Right hindlimb (tissue), 1 donor: Measurements from ENCODE around the gene RRP7A.
"Not testable (repeated sequence)": the region's sequence is repeated elsewhere in the genome, so short reads cannot be mapped to it uniquely, and the experiment has no call there.

Source experiments
- DNase-seq: peaks from one replicate; pipeline ENCODE4 v3.0.0-alpha.2; 2018

The RRP7A gene

DNA sequence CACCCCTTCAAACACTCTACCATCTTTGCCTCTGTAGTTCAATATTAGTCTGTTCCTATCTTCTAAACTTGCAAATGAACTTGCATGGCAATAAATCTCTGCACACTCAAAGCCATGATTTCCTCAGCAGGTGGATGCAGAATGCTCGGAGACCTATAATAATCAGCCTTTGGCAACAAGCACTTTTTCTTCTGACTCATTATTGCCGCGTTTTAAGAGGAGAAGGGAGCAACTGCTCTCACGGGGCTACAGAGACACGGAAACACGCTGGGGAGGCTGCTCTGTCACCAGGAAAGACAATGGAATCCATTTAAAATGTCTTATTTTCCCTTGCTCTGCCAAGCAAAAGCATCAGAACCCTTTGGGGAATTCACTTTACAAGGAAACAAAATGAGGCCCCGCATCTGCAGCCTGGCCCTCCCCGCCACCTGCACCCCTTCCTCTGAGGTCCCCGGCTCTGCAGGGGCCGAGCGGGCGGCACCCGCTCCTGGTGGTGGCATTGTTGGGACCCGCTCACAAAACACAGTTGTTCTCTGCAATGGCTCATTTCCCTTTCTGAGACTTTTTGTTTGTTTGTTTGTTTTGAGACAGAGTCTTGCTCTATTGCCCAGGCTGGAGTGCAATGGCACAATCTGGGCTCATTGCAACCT is 15.6 kb upstream of the RRP7A start:
- DNase-seq, result not testable (repeated sequence)

DNA sequence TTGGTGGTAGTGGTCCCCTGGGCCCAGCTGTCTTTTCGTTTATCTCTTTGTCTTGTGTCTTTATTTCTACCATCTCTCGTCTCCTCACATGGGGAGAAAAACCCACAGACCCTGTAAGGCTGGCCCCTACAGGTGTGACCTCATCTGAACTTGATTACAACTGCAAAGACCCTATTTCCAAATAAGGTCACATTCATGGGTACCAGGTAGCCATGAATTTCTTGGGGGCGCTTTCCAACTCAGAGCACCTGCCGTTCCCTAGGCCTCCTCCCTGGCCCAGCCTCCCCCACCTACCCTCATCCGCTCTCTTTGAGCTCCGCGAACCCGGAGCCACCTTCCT is 14.0 kb upstream of the RRP7A start:
- DNase-seq, result no peak

DNA sequence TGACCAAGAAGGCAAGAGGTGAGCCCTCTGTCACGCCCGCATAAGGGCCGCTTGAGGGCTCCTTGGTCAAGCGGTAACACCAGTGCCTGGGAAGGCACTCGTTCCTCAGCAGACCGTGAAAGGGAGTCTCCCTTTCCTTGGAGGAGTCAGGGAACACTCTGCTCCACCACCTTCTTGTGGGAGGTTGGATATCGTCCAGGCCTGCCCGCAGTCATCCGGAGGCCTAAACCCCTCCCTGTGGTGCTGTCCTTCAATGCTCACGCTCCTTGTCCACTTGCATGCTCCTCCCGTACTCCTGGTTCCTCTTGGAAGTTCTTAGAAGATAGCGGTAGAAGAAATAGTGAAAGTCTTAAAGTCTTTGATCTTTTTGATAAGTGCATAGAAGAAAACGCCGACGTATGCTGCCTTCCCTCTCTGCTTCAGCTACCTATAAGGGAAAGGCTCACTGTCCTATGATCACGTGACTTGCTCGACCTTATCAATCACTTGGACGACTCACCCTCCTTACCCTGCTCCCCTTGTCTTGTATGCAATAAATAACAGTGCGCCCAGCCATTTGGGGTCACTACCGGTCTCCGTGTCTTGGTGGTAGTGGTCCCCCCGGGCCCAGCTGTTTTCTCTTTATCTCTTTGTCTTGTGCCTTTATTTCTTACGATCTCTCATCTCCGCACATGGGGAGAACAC is 11.9 kb upstream of the RRP7A start:
- not testable (repeated sequence) for DNase-seq

DNA sequence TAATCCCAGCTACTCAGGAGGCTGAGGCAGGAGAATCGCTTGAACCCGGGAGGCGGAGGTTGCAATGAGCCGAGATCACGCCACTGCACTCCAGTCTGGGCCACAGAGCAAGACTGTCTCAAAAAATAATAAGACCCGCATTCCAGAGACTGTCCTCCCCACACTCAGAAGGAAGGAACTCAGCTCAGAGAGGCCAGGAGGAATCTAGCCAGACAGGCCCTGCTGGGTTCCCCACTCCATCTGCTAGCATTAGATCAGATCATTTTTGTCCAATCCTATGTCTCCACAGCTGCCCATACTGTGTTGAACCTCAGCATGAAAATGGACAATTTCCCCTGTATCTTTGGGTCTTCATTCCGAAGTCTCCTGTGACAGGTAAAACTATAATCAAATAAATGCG is 9.8 kb upstream of the RRP7A start:
- DNase-seq, result not testable (repeated sequence)

DNA sequence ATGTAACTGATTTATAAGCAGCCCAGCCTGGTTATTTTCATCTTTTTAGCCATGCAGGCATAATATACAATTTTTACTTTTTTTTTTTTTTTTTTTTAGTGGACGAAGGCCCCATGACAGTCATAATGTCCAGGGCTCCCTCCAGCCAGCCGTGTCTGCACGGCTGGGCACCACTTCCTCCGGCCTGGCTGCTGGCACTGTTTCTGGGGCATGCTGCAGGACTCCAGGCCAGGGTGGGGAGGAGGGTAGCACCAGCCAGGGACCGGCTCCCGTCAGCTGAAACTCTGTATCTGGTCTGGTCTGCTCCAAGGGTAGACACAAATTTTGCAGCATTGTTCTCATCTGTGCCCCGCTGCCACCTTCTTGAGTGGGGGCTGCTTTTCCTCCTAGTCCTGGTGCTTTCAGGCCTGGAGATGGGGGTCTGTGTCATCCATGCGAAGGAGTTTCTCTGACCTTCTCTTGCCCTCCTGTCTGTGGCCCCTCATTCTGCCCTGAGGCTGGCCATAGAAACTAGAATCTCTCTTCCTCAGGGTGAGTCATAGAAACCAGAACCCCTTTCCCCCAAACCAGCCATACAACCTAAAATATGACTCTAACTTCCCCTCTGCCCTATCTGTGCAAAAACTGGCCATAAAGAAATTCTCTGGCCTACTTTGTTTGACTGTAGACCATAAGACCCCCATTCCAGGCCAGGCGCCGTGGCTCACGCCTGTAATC is 9.2 kb upstream of the RRP7A start:
- no peak for DNase-seq

DNA sequence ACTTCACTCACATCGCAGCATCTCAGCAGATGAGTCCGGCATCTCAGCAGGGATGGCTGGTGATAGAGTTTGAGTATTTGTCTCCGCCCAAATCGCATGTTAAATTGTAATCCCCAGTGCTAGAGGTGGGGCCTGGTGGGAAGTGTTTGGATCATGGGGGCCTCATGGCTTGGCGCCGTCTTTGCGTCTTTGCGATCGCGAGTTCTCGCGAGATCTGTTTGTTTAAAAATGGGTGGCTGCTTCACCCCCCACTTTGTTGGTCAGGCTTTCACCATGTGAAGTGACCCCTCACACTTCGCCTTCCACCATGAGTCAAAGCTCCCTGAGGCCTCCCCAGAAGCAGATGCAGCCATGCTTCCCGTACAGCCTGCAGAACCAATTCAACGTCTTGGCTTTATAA is 3.0 kb upstream of the RRP7A start:
- DNase-seq, result no peak

DNA sequence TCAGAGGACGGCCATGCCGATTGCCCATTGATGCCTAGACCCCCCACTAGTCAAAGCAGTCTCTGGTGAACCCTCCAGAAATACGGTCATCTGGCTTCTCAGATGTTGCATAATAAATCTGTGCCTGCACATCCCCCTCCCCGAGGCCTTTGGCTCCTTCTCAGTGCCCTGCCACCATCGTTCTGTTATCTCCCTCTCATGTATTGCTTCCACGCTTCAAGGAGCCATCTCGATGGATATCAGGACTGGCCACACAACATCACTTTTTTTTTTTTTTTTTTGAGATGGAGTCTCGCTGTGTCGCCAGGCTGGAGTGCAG is 1.6 kb upstream of the RRP7A start:
- DNase-seq, result no peak

DNA sequence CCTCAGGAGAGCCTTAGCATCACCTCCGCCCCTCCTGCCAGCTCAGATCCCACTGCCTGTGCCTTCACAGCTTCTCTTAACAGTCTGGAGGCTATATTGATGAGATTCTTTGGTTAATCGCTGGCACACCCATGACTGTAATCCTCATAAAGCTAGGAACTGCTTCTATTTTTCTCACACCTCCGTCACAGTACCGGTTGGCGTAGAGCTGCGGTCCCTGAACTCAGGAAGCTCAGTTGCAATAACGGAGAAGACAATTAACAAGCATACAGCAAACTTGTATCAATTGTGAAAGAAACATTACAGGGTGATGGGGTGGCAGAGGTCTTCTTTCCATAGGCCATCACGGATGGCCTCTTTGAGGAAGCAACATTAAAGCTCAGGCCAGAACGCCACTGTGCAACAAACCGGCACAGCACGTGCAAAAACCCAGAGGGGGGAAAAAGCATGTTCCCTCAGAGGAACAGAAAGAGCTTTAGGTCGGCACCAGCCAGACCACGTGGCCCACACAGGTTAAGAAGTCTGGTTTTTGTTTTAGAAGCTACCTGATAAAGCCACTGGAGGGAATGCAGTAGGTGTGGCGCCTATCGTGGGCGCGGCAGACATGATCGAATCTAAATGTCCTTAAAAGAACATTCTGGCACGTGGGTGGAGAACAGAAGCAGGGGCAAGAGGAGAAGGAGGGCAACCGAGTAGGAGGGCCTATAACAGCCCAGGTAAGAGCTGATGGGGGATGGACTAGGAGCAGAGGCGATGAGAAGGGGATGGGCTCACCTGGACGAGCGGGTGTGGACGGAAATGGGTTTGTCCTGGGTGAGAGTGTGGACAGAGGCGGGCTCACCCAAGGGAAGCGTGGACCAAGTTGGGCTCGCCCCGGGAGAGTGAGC is 715 bp downstream of the RRP7A start:
- not testable (repeated sequence) for DNase-seq

DNA sequence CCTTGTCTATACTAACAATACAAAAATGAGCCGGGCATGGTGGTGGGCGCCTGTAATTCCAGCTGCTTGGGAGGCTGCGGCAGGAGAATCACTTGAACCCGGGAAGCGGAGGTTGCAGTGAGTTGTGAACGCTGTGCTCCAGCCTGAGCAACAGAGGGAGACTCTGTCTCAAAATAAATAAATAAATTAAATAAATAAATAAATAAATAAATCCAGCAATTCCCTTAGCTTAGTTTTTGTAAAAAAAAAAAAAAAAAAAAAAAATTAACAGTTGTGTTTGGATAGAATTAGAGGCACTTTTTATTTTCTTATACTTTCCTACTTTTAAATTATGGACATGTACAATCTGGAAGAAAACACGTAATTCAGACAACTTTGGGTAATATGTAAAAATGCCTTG is 2.5 kb downstream of the RRP7A start:
- not testable (repeated sequence) for DNase-seq

DNA sequence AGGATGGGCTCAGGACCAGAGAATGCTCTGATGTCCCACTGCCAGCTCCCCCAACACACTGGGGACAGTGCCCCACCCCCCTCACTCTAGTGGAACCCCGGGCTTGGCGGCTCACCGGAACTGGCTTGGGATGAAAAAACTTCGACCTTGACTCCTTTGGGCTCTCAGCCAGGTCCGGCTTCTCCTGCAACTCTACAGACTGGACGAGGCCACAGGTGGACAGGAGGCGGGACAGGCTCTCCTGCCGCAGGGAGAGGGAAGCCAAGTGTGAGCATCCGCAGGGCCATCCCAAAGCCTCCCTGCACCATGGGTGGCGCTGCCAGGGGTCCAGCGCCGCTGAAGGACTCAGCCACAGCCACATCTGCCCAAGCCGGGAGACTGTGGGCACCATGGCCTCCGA is 3.7 kb downstream of the RRP7A start:
- peak; percentile 45 for DNase-seq

DNA sequence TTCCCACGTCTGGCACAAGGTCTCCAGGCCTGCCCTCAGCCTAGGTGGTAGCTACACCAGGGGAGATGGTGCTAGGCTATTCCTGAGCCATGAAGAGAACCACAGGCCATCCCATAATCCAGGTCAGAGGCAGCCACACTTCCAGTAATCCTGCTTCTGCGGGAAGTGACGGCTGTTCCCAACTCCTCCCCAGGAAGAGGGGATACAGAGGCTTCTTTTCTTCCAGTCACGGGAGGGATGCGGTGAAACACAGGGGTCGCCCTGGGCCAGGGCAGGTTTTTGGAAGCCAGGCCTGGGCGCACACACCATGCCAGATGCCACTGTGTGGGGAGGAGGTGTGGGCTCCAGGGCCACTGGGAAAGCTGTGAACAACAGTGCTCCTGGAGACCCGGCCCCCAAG is 4.3 kb downstream of the RRP7A start:
- DNase-seq, result not testable (repeated sequence)

DNA sequence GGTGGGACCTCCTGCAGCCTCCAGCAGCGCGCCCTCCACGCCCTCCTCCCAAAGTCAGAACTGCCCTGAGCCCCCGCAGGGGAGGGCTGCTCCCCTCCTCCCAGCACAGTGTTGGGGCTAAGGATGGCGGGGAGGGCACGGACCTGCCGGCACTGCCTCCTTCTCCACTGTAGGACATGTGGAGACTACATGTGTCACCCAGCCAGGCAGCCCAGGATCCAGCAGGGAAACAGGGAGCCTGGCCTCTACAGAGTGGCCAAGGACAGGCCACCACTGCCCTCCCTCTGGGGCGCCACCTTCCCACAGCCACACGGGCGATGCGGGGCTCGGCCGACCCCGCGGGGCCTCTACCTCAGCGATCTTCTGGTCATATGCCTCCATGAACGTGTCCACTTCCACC is 5.3 kb downstream of the RRP7A start:
- DNase-seq, result not testable (repeated sequence)

DNA sequence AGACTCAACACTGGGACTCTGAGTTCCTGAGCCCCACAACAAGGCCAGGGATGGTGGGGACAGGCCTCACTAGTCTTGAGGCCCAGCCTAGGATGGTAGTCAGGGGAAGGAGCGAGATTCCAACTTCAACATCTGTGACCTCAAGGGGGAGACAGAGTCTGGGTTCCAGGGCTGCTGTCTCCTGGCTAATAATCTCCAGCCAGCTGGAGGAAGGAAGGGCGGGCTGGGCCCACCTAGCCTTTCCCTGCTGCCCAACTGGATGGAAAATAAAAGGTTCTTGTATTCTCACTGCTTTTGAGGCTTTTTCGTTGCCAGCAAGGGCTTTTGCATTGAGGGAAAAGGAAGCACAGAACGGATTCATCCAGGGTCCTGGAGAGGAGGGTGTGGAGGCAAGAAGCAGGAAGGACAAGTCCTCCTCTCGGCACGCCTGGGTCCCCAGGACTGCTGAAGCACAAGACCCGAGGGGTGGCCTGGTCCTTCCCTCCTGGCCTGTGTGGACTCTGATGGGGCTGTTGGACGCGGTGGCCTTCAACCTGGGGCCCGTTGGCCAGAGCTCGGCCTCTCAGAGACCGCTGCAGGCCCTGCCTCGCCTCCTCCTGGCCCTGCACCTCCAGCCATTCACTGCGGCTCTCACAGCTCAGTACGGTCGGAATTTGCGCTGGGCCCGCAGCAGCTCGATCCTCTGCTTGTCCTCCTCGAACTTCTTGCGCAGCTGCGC is 7.2 kb downstream of the RRP7A start:
- DNase-seq, result peak; percentile 79

DNA sequence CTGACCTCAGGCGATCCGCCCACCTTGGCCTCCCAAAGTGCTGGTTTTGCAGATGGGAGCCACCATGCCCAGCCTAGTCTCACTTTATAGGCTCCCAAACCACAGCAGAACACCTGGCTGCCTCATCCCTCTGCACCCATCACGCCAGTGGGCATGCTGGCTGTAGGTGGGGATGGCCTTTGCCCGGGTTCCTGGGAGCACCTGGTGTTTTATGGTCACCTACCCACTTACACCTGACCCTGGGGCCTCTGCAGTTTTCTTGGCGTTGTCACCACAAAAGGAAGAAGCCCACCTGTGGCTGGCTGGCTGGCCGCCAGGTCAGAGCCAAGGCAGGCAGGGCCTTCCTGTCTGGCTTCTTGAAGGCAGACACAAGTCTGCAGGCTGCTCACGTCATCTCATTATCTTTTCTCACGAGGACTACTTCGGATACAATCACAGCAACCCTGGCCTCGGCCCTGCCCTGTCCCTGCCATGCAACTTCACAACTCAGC is 8.2 kb downstream of the RRP7A start:
- no peak for DNase-seq

DNA sequence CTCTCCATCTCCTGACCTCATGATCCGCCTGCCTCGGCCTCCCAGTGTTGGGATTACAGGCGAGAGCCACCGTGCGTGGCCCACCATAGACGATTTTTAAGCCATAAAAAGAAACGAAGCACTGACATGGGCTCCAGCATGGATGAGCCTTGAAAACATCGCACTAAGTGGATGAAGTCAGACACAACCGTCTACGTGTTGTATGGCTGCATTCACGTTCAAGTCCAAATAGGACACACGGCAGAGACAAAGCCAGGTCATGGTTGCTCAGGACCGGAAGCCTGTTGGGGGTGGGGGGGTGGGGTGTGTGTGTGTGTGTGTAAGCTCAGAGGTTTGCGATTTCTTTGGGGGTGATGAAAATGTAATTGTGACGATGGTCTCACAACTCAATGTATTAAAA is 10.0 kb downstream of the RRP7A start:
- DNase-seq, result no peak

DNA sequence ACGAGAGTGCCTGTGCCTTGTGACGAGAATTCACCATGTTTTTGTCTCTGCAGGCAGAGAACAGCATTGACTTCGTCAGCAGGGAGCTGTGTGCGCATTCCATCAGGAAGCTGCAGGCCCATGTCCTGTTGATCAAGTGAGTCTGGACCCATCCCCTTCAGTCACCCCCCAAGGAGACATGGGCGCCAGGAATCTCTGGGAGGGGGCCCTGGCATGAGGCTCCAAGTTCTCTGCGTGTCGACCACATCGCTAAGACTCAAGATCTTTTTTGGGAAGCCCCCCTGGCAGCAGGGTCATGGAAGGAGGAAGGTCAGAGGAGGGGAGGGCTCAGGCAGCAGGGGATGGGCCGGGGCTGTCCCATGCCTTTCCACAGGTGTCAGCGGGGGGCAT is 10.6 kb downstream of the RRP7A start:
- not testable (repeated sequence) for DNase-seq

DNA sequence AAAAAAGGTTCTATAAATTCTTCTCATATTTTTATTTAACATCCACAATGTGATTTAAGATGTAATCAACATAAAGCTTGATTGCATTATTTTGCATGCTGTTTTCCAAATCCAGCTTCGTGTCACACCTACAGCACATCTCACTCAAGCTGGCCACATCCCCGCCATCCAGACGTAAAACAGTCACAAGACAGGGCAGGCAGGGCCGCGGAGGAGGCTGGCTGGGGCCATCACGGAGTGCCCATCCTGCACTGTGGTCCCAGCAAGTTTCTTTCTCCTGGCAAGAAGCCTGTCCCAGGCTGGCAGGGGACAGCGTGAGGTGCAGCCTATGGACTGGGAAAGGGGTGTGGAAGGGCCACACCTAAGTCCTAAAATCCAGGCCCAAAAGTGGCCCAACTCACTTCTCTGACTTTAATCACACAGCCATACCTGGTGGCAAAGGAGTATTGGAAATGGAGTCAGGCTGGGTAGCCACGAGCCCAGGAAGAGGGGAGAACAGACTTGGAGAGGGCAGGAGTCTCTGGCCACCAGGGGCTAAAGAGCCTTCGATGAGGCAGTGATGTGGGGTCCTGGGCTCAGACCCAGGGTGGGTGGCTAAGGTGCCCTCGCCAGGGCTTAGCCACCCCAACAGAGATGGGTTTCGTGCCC is 11.1 kb downstream of the RRP7A start:
- not testable (repeated sequence) for DNase-seq

DNA sequence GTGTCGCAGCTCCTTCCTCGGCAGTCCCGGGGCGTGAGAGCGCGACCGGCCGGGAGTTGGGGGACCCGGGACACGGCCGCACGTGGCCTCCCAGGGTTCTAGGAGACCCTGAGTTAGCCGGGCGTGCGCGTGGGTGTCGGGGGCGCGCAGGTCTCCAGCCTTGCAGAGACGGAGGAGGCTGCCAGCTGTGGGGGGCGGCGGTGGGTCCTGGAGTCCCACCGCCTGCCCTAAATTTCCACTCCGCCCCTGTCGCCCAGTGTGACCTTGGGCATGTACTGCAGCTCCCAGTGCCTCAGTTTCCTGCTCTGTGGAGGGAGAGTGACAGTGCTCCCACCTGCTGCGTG is 18.8 kb downstream of the RRP7A start:
- DNase-seq, result no peak

DNA sequence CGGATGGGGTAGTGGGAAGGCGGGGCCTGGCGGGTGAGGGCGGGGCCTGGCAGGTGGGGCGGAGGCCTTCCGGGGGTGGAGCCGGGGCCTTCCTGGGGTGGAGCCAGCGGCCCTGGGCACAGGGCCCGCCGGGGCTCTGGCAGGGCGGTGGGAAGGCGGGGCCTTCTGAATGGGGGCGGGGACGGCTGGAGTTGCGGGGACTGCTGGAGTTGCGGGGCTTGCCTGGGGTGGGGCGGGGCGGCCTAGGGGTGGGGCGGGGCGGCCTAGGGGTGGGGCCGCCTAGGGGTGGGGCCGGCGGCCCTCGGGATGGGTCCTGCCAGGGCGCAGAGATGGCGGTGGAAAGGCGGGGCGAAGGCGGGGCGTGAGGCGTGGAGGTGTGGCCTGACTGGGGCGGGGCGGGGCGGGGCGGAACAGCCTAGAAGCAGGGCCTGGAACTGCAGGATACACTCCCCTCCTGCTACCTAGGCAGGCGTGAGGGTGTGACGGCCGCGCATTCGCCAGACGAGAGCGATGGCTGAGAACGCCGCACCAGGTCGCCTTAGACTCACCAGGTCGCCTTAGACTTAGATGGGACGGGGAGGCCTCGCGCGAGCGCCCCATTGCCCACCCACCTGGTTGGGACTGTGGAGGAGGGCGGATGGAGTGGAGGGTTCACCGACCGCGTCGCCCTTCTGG is 19.3 kb downstream of the RRP7A start:
- DNase-seq, result peak; percentile 67

DNA sequence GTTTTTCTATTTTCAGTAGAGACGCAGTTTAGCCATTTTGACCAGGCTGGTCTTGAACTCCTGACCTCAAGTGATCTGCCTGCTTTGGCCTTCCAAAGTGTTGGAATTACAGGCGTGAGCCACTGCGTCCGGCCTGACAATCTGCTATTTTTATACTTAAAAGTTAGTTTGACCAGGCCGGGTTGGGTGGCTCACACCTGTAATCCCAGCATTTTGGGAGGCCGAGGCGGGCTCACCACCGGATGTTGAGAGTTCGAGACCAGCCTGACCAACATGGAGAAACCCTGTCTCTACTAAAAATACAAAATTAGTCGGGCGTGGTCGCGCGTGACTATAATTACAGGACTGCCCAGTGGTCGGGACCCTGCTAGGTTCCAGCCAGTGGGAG is 19.8 kb downstream of the RRP7A start:
- not testable (repeated sequence) for DNase-seq

DNA sequence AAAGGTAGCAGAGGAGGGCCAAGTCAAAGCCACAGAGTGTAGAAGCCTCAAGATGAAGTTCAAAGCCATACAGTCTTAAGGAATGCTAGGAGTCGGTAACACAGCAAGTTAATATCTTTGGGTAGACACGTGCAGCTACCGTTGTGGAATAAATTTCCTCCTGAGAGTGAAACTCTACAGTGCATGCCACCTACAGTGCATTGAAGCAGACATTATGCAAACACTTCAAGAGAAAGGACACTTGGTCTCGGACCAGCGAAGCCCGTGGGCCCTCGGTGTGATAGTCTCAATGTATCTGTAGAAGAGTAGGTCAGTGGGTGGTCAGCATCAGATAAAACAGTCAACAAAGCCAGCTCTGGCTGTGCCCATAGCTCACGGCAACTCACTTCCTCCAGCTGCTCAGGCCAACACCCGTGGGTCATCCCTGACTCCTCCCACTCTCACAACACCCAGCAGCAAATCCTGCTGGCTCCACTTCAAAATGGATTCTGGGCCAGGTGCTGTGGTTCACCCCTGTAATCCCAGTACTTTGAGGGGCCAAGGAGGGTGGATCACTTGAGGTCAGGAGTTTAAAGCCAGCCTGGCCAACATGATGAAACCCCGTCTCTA is 24.0 kb downstream of the RRP7A start:
- not testable (repeated sequence) for DNase-seq
